Fibroblast of villous mesenchyme (primary cell): ENCODE results near the gene PRUNE2. TPM values are rescaled to one million over a fixed set of nuclear protein-coding genes. Genes with fewer than 3 reads are reported as not detected.

Source experiments
- DNase-seq: peaks from one replicate; pipeline ENCODE4 v3.0.0-alpha.2; 2010; ENCODE audit warnings: low read depth
- H3K4me3 ChIP-seq: 2 replicates; pipeline ENCODE4 v1.5.1; 2011; ENCODE audit warnings: low read depth, mild to moderate bottlenecking, low read length
- CTCF ChIP-seq: IDR thresholded peaks from 2 replicates; pipeline ENCODE4 v1.5.1; 2012; ENCODE audit warnings: low read depth, mild to moderate bottlenecking, low read length; ENCODE audit not compliant: insufficient read depth
- total RNA-seq: library from RNA; depleted of rRNA; stranded (reverse); fragments of >200 nt; gene quantifications from 2 replicates; pipeline ENCODE4 v1.2.3, GENCODE V29; 2012

Gene PRUNE2
- total RNA-seq, 1 donor: 14.2 TPM

- DNase-seq: no peak
- no peak for TF ChIP-seq CTCF
- H3K4me3 ChIP-seq: no peak overlapping the region
These were observed 10.7 kb downstream of the PRUNE2 start for GRCh38 chr9:76895186-76895585.

GRCh38 chr9:76894198-76894597 is 11.7 kb downstream of the PRUNE2 start:
- no peak for DNase-seq
- no peak for TF ChIP-seq CTCF
- no peak overlapping the region for H3K4me3 ChIP-seq

GRCh38 chr9:76893395-76893932 is 12.4 kb downstream of the PRUNE2 start:
- TF ChIP-seq CTCF: no peak
- no peak overlapping the region for H3K4me3 ChIP-seq
- DNase-seq: no peak

GRCh38 chr9:76891874-76892273 is 14.0 kb downstream of the PRUNE2 start:
- no peak for DNase-seq
- no peak overlapping the region for H3K4me3 ChIP-seq
- TF ChIP-seq CTCF: no peak

- no peak for TF ChIP-seq CTCF
- no peak for DNase-seq
- no peak overlapping the region for H3K4me3 ChIP-seq
These were observed 14.6 kb downstream of the PRUNE2 start for GRCh38 chr9:76891279-76891678.

- no peak overlapping the region for H3K4me3 ChIP-seq
- TF ChIP-seq CTCF: no peak
- DNase-seq: no peak
These were observed 18.0 kb downstream of the PRUNE2 start for GRCh38 chr9:76887951-76888350.
